SK-N-MC (cell line): ENCODE data around the gene ALKBH5.

ENCODE experiments used
- DNase-seq: peaks from one replicate; pipeline ENCODE4 v3.0.0-alpha.2; 2011; ENCODE audit warnings: low read depth, low spot score
- H3K27ac ChIP-seq: fragments of 200-600 bp; sonication (generic); 2 replicates; pipeline ENCODE4 v1.5.1; 2016; ENCODE audit warnings: mixed run types
- H3K36me3 ChIP-seq: fragments of 200-600 bp; sonication (generic); 2 replicates; pipeline ENCODE4 v1.6.1; 2017; ENCODE audit warnings: antibody characterized with exemption, low read length, mixed read lengths; ENCODE audit not compliant: insufficient read depth
- H3K4me3 ChIP-seq: fragments of 200-600 bp; sonication (generic); 2 replicates; pipeline ENCODE4 v1.5.1; 2016
- H3K9ac ChIP-seq: fragments of 200-600 bp; sonication (generic); 2 replicates; pipeline ENCODE4 v1.8.0; 2017; ENCODE audit warnings: mixed run types, mixed read lengths; ENCODE audit not compliant: insufficient read length
- H3K9me3 ChIP-seq: fragments of 200-600 bp; sonication (generic); 2 replicates; pipeline ENCODE4 v1.6.1; 2017; ENCODE audit warnings: low read depth, mild to moderate bottlenecking, antibody characterized with exemption, low read length, moderate library complexity, mixed read lengths
- EZH2 ChIP-seq: fragments of 200-600 bp; sonication (generic); IDR thresholded peaks from one replicate; pipeline ENCODE4 v1.6.1; 2017; ENCODE audit warnings: antibody characterized with exemption
- FOXP2 ChIP-seq: optimal IDR thresholded peaks from 2 replicates; pipeline ENCODE3; 2011; ENCODE audit warnings: mild to moderate bottlenecking, moderate library complexity; ENCODE audit not compliant: insufficient read depth; ENCODE audit errors: extremely low read length, control extremely low read depth
- POLR2AphosphoS5 ChIP-seq: IDR thresholded peaks from 2 replicates; pipeline ENCODE4 v1.6.1; 2012; ENCODE audit warnings: mild to moderate bottlenecking, low read depth, low read length, borderline replicate concordance

Gene ALKBH5

DNA sequence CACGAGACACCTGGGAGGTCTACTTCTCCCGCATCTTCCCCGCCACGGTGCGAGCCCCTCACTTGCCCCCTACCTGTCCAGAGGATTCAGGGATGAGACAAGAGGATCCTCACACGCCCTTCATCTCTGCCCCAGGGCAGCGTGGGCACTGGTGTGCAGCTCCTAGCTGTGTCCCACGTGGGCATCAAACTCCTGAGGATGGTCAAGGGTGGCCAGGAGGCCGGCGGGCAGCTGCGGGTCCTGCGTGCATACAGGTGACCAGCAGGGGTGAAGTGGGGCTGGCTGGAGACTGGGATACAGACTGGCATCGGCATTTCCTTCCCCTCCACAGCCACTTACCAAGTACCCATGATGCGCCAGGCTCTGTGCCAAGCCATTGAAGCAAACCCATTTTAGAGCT, 28.4 kb upstream of the ALKBH5 start:
- H3K36me3 ChIP-seq = no peaks in the 10 kb centered on the region
- H3K9me3 ChIP-seq = no peaks in the 10 kb centered on the region
- no peak overlapping the region for H3K4me3 ChIP-seq
- no peak for DNase-seq
- no peak overlapping the region for H3K9ac ChIP-seq
- TF ChIP-seq FOXP2 = no peak
- no peak for TF ChIP-seq POLR2AphosphoS5
- no peak for TF ChIP-seq EZH2
- H3K27ac ChIP-seq = no peak overlapping the region

DNA sequence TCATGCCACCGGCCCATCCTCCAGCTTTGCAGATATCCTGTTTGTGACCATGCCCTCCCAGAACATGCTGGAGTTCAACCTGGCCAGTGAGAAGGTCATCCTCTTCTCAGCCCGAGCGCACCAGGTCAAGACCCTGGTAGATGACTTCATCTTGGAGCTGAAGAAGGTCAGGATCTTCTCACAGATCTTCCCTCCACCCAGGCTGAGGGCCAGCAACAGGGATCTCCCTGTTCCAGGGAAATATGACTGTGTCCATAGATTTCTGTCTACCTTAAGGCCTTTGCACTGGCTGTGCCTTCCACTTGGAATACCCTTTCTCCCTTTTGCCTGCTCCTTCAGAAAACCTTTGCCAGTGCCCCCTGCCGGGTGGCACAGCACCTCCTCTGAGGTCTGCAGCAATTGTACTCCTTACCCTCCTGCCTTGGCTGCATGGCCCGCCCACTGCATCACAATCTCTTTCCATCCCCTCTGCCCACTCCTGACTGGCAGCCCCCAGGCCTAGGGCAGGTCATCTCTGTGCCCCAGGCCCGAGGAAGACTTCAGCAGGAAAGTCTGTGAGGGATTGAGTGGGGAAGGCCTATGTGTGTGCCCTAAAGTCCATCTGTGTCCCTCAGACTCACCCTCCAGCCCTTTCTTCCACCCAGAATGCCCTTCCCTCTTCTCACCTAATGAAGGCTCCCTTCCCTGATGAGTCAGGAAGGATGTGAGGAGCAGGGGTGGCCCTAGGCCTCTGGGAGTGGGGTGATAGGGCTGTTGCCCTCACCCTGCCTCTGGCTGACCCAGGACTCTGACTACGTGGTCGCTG, 27.3 kb upstream of the ALKBH5 start:
- no peak for DNase-seq
- no peaks in the 10 kb centered on the region for H3K36me3 ChIP-seq
- H3K27ac ChIP-seq = no peak overlapping the region
- no peak for TF ChIP-seq EZH2
- no peak for TF ChIP-seq FOXP2
- no peak for TF ChIP-seq POLR2AphosphoS5
- no peak overlapping the region for H3K4me3 ChIP-seq
- no peaks in the 10 kb centered on the region for H3K9me3 ChIP-seq
- no peak overlapping the region for H3K9ac ChIP-seq

DNA sequence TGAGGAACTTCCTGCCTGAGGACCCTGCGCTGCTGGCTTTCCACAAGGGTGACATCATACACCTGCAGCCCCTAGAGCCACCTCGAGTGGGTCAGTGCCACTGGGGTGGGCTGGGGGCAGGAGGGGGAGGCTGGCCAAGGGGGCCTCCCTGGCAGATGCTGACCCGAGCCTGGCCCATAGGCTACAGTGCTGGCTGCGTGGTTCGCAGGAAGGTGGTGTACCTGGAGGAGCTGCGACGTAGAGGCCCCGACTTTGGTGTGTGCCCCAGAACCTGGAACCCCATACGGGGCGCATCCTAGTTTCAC, 26.7 kb upstream of the ALKBH5 start:
- Histone ChIP-seq H3K4me3 (no peak overlapping the region), H3K9ac (no peak overlapping the region), H3K27ac (no peak overlapping the region), H3K36me3 (no peaks in the 10 kb centered on the region), H3K9me3 (no peaks in the 10 kb centered on the region)
- no peak for DNase-seq
- TF ChIP-seq EZH2 (no peak), POLR2AphosphoS5 (no peak), FOXP2 (no peak)

DNA sequence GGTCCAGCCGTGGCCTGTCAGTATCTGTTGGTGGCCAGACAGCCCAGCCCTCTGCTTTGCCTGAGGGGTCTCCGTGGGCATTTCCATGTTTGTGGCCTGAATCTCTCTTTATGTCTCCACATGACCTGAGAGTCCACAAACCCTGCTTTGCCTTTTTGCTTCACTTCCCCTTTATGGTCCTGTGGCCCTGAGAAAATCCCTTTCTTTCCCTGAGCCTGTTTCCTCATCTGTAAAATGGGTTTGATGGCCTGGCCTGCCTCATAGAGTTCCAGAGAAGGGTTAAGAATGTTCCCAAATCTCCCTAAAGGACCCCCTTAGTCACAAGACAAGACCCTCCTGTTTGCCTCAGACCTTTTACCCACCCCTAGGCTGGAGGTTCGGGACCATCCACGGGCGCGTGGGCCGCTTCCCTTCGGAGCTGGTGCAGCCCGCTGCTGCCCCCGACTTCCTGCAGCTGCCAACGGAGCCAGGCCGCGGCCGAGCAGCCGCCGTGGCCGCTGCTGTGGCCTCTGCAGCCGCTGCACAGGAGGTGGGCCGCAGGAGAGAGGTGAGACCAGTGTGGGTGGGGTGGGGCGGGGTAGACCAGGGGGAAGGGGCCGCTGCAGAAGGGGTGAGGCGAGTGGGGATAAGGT, 26.2 kb upstream of the ALKBH5 start:
- TF ChIP-seq POLR2AphosphoS5 = no peak
- Histone ChIP-seq H3K27ac (no peak overlapping the region), H3K9ac (no peak overlapping the region), H3K4me3 (no peak overlapping the region), H3K9me3 (no peaks in the 10 kb centered on the region), H3K36me3 (no peaks in the 10 kb centered on the region)
- DNase-seq = no peak

DNA sequence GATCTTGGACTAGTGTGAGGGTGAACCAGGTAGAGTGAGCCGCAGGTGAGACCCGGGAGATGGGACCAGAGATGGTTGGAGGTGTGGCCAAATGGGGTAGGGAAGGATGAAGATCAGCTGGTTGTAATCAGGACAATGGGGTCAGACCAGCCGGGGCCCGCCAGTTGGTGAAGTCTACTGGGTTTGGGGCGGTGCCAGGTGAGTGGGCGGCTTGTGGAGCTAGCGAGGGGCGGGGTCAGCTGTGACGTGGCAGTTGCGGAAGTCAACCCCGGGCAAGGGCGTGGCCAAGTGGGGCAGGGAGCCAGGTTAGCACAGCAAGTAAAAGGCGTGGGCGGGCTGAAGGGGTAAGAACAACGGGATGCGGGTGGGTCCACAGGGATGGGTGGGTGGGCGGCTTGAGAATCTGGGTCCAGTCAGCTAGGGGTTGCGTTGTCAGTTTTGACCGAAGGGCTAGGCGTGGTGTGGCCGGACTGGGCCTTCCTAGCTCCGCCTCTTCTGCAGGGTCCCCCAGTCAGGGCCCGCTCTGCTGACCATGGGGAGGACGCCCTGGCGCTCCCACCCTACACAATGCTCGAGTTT, 25.5 kb upstream of the ALKBH5 start:
- H3K4me3 ChIP-seq = no peak overlapping the region
- H3K36me3 ChIP-seq = no peaks in the 10 kb centered on the region
- H3K27ac ChIP-seq = no peak overlapping the region
- no peaks in the 10 kb centered on the region for H3K9me3 ChIP-seq
- TF ChIP-seq POLR2AphosphoS5 (no peak), EZH2 (no peak), FOXP2 (no peak)
- no peak overlapping the region for H3K9ac ChIP-seq
- no peak for DNase-seq

DNA sequence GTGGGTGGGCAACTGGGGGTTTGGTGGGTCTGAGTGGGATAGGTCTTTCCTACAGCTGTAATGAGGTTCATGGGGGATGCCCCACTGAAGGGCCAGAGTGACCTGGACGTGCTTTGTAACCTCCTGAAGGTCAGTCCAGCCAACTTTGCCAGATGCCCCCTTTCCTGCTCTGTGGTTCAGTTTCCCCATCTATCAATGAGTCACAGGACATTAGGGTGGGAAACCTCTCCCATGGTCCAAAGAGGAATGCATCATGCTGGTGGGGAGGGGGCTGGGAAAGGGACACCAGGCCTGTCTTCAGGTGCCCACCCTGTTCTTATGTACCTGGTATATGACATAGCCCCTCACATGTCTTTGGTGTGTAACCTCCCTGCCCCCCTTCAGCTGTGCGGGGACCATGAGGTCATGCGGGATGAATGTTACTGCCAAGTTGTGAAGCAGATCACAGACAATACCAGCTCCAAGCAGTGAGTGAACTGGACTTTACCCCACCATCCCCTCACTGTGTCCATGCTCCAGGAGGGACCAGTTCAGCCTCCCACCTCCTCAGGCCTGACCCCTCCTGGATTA, 24.0 kb upstream of the ALKBH5 start:
- Histone ChIP-seq H3K27ac (no peak overlapping the region), H3K36me3 (no peaks in the 10 kb centered on the region), H3K9ac (no peak overlapping the region), H3K9me3 (no peaks in the 10 kb centered on the region), H3K4me3 (no peak overlapping the region)
- TF ChIP-seq FOXP2 (no peak), POLR2AphosphoS5 (no peak), EZH2 (no peak)
- DNase-seq = no peak

DNA sequence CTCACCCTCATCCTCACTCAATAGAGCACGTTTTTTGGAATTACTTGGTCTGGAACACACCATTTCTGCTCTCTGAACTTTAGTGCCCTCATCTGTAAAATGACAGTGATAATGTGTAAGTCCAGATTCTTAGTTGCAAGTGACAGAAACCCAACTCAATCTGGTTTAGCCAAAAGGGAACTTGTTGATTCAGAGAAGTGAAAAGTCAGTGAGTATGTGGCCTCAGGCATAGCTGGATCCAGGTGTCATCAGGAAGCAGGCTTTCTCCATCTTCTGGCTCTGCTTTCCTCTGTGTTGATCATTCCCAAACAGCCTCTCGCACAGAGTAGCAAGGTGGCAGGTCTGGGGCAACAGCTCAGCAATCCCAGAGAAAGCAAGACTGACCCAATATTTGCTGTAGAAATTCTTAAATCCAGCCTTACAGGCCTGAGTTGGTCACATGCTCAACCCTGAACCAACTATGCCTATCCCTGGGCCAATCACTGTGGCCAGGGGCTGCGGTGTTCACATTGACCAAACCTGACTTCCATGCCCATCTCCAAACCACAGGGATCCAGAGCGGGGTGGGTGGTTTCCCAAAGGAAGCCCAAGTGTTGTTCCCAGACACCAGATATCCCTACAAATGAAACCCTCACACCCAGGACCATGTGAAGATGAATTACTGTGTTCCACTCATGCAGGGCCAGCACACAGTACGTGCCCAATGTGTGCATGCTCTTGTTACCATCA, 23.3 kb upstream of the ALKBH5 start:
- no peaks in the 10 kb centered on the region for H3K36me3 ChIP-seq
- no peak overlapping the region for H3K27ac ChIP-seq
- no peak for DNase-seq
- no peak overlapping the region for H3K4me3 ChIP-seq
- TF ChIP-seq POLR2AphosphoS5 (no peak), EZH2 (no peak), FOXP2 (no peak)
- H3K9me3 ChIP-seq = no peaks in the 10 kb centered on the region
- no peak overlapping the region for H3K9ac ChIP-seq
